GM19452 (cell line): ENCODE data around the gene SCYL1.

Source experiments
- ATAC-seq: cut with Tn5 transposase; IDR thresholded peaks from one replicate; pipeline ENCODE4 v1.9.1; 2021; ENCODE audit not compliant: unreplicated experiment

The SCYL1 gene

GRCh38 chr11:65492637-65493366 lies 32.1 kb upstream of the SCYL1 start:
- ATAC-seq: no peak

GRCh38 chr11:65493367-65494176 lies 31.3 kb upstream of the SCYL1 start:
- ATAC-seq: no peak

- ATAC-seq: no peak
These were observed 28.4 kb upstream of the SCYL1 start for GRCh38 chr11:65496304-65497140.

- peak; percentile 64 for ATAC-seq
These were observed 27.5 kb upstream of the SCYL1 start for GRCh38 chr11:65497141-65498041.

GRCh38 chr11:65498042-65498726 lies 26.7 kb upstream of the SCYL1 start:
- ATAC-seq: no peak

GRCh38 chr11:65498727-65498976 lies 26.2 kb upstream of the SCYL1 start:
- no peak for ATAC-seq

GRCh38 chr11:65498977-65499712 lies 25.7 kb upstream of the SCYL1 start, which contains the start of gene MALAT1:
MALAT1 (plus strand) TSS chr11:65499045.
- peak; percentile 25 for ATAC-seq

- no peak for ATAC-seq
These were observed 25.0 kb upstream of the SCYL1 start for GRCh38 chr11:65499713-65500386.

GRCh38 chr11:65500387-65501185 lies 24.3 kb upstream of the SCYL1 start:
- no peak for ATAC-seq

- no peak for ATAC-seq
These were observed 23.8 kb upstream of the SCYL1 start for GRCh38 chr11:65501186-65501471.

- ATAC-seq: no peak
These were observed 23.2 kb upstream of the SCYL1 start for GRCh38 chr11:65501472-65502273.

- ATAC-seq: no peak
These were observed 22.7 kb upstream of the SCYL1 start for GRCh38 chr11:65502274-65502554.

- ATAC-seq: no peak
These were observed 22.1 kb upstream of the SCYL1 start for GRCh38 chr11:65502555-65503367.

GRCh38 chr11:65503368-65503948 lies 21.4 kb upstream of the SCYL1 start:
- ATAC-seq: no peak

- ATAC-seq: no peak
These were observed 20.8 kb upstream of the SCYL1 start for GRCh38 chr11:65503949-65504673.
